Kidney epithelial cell (primary cell): ENCODE data around the gene HAAO. TPM values are rescaled to one million over a fixed set of nuclear protein-coding genes. Genes with fewer than 3 reads are reported as not detected.

ENCODE experiments used
- DNase-seq: peaks from one replicate; pipeline ENCODE4 v3.0.0-alpha.2; 2010; ENCODE audit warnings: low read depth
- H3K27me3 ChIP-seq: 2 replicates; pipeline ENCODE4 v1.6.0; 2011; ENCODE audit warnings: low read length; ENCODE audit not compliant: control insufficient read depth, insufficient read depth
- H3K36me3 ChIP-seq: 2 replicates; pipeline ENCODE4 v1.5.1; 2011; ENCODE audit warnings: low read length; ENCODE audit not compliant: control insufficient read depth, insufficient read depth
- H3K4me3 ChIP-seq: 2 replicates; pipeline ENCODE4 v1.5.1; 2011; ENCODE audit warnings: low read depth, mild to moderate bottlenecking, control low read depth, low read length
- total RNA-seq: library from RNA; depleted of rRNA; stranded (reverse); fragments of >200 nt; gene quantifications from 2 replicates; pipeline ENCODE4 v1.2.3, GENCODE V29; 2015
- TF ChIP-seq, protein P1 (sequence below): IDR thresholded peaks from 2 replicates; pipeline ENCODE4 v1.5.1; 2011; ENCODE audit warnings: mild to moderate bottlenecking, moderate library complexity, low read length, control low read depth, inconsistent platforms; ENCODE audit not compliant: insufficient read depth, poor library complexity, severe bottlenecking

Gene HAAO
- total RNA-seq, 1 donor from 2014 or later = 1.5 TPM

DNA sequence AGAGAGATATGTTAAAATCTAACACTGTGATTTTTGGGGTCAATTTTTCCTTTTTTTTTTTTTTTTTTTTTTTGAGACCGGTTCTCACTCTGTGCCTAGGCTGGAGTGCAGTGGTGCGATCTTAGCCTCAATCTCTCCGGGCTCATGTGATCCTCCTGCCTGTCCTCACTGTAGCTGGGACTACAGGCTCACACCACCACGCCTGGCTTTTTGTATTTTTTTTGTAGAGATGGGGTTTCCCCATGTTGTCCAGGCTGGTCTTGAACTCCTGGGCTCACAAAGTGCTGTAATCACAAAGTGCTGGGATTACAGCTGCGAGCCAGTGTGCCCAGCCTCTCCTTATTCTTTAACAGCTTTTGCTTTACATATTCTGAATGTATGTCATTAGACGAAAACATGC, 2.9 kb upstream of the HAAO start:
- Histone ChIP-seq H3K36me3 (no peaks in the 10 kb centered on the region), H3K4me3 (no peak overlapping the region), H3K27me3 (peaks cover 14% of the 10 kb centered on the region)
- TF ChIP-seq, protein P1, sequence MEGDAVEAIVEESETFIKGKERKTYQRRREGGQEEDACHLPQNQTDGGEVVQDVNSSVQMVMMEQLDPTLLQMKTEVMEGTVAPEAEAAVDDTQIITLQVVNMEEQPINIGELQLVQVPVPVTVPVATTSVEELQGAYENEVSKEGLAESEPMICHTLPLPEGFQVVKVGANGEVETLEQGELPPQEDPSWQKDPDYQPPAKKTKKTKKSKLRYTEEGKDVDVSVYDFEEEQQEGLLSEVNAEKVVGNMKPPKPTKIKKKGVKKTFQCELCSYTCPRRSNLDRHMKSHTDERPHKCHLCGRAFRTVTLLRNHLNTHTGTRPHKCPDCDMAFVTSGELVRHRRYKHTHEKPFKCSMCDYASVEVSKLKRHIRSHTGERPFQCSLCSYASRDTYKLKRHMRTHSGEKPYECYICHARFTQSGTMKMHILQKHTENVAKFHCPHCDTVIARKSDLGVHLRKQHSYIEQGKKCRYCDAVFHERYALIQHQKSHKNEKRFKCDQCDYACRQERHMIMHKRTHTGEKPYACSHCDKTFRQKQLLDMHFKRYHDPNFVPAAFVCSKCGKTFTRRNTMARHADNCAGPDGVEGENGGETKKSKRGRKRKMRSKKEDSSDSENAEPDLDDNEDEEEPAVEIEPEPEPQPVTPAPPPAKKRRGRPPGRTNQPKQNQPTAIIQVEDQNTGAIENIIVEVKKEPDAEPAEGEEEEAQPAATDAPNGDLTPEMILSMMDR = no peak
- DNase-seq = no peak

- Histone ChIP-seq H3K4me3 (no peak overlapping the region), H3K27me3 (peaks cover 14% of the 10 kb centered on the region), H3K36me3 (no peaks in the 10 kb centered on the region)
- TF ChIP-seq, protein P1 = peak; percentile 19
- DNase-seq = no peak
These were observed 2.1 kb upstream of the HAAO start for GRCh38 chr2:42794271-42795046.

DNA sequence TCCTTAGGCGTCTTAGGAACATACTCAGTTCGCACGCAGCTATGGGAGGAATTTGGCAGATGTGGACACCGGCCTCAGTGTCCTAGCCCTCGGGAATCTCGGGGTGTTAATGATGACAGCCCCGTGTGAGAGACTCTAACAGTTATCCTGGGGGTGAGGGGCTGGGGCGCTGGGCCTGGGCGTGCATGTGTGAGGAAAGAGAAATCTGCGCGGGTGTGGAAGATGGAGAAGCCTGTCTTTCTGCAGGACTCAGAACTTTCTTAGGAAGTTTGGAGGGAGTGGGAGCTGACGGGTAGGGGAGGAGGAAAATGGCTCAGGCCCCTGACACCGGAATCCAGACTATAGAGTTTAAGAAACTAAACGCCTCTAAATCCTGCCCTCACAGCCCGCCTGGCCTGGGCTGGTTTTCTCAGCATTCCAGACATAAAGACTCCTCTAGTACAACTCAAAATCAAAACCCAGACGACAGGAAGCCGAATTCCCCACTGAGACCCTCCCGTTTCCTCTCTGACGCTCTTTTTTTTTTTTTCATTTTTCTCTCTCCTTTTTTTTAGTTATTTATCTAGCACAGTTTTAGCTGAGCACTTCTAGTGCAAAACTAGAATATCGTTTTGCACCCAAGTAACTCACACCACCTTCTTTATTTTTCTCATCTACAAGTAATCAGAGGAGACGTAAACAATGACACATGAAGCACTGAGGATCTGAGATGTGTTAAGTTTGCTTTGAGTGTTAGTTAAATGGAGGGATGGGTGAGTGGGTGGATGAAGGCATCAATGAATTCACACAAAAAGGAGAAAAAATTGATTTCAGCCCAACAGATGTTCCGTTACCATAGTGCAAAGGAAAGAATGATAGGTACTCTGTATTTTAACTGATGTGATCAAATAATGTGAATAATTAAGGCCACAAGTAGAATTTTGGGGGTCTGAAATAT, 1.2 kb upstream of the HAAO start:
- Histone ChIP-seq H3K36me3 (no peaks in the 10 kb centered on the region), H3K27me3 (peaks cover 14% of the 10 kb centered on the region), H3K4me3 (peak overlapping the region; percentile 43)
- DNase-seq = no peak
- TF ChIP-seq, protein P1 = no peak

DNA sequence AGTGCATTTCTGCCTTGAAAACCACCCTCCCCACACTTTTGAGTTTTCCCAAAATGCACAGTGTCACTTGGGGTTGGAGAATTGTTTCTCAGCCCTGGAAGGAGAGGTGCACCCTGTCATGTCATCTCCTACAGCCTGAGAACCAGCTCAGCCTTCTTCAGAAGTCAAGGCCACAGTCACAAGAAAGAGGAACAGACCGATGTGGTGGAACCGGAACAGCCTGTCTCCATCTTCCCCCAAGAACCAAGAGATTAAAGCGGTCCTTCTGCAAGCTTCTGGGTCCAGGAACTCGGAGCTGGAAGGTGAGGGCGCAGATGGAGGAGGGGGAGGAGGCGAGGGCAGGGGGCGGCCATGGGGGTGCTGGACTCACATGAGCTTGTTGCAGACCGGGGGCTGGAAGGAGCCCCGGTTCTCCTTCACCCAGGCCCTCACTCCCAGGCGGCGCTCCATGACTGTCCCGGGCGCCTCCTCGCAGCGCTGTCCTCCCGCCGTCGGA, 248 bp downstream of the HAAO start:
- Histone ChIP-seq H3K36me3 (no peaks in the 10 kb centered on the region), H3K4me3 (peak overlapping the region; percentile 43), H3K27me3 (peaks cover 14% of the 10 kb centered on the region)
- no peak for DNase-seq
- TF ChIP-seq, protein P1 = no peak

- Histone ChIP-seq H3K36me3 (no peaks in the 10 kb centered on the region), H3K27me3 (peaks cover 14% of the 10 kb centered on the region), H3K4me3 (no peak overlapping the region)
- TF ChIP-seq, protein P1 = no peak
- DNase-seq = no peak
These were observed 777 bp downstream of the HAAO start for GRCh38 chr2:42791606-42792005.
